Measurements from ENCODE around the gene SMIM3. TPM values are rescaled to one million over a fixed set of nuclear protein-coding genes. Genes with fewer than 3 reads are reported as not detected.

Gene SMIM3
- total RNA-seq, 2 experiments from 2014 or later, result not detected

- Histone ChIP-seq H3K9me3 (ENCODE audit: low read length) (no peaks in the 10 kb centered on the region), H3K4me1 (ENCODE audit: insufficient read depth, low read length, poor library complexity, severe bottlenecking) (no peaks in the 10 kb centered on the region), H3K27ac (ENCODE audit: low read depth, low read length, poor library complexity, severe bottlenecking) (no peak overlapping the region), H3K79me2 (ENCODE audit: insufficient read depth, low read depth, low read length) (no peaks in the 10 kb centered on the region), H3K36me3 (ENCODE audit: insufficient read depth, low read length) (no peaks in the 10 kb centered on the region), H2AFZ (ENCODE audit: low read length) (no peak overlapping the region), H3K4me2 (ENCODE audit: low read length) (no peak overlapping the region), H3K4me3 (ENCODE audit: low read depth, low read length, poor library complexity, severe bottlenecking) (no peak overlapping the region), H4K20me1 (ENCODE audit: insufficient read depth, low read length) (no peaks in the 10 kb centered on the region), H3K9me2 (ENCODE audit: insufficient read depth, low read length) (no peaks in the 10 kb centered on the region)
- ChIA-PET POLR2A (interaction anchor here (0.5 to 1.1 kb wide), 2 partner anchors 20 to 218 kb away, joined by 3 to 4 read pairs; no protein-coding TSS in a partner anchor), CTCF (ENCODE audit: unreplicated experiment) (interaction anchor here (0.7 kb wide), 1 partner anchor 14 kb away, joined by 3 read pairs; no protein-coding TSS in a partner anchor)
- no peak for TF ChIP-seq EZH2phosphoT487 (IDR thresholded peaks at IDR 0.05; ENCODE audit: borderline replicate concordance, low read depth, low read length)
- BruUV-seq (replicated peaks), result no TSS peak
- DNase-seq (ENCODE audit: low spot score), result no peak
- intact Hi-C loops (cut with micrococcal nuclease; ENCODE audit: unreplicated experiment), result no loop called here
Observed at GRCh38 chr5:150786876-150787275, 8.3 kb downstream of the SMIM3 start.

DNA sequence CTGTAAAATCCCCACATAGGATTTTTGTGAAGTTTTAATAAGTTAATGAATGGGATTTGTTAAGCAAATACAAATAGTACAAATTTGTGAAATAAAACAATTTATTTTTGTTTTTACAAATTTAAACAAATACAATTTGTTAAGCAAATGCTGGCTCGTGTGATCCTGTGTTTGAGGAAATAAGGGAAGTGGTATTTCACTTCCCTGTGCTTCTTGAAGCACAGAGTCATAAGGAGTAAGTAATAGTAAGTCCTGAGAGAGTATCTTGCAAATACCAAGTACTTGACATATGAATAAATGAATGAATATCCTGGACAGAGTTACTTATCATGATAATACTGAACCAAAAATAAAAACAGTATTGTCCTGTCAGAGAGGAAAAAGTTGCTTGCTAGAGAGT is 9.1 kb downstream of the SMIM3 start:
- H2AFZ ChIP-seq (ENCODE audit: low read length), result no peak overlapping the region
- TF ChIP-seq, protein P1, sequence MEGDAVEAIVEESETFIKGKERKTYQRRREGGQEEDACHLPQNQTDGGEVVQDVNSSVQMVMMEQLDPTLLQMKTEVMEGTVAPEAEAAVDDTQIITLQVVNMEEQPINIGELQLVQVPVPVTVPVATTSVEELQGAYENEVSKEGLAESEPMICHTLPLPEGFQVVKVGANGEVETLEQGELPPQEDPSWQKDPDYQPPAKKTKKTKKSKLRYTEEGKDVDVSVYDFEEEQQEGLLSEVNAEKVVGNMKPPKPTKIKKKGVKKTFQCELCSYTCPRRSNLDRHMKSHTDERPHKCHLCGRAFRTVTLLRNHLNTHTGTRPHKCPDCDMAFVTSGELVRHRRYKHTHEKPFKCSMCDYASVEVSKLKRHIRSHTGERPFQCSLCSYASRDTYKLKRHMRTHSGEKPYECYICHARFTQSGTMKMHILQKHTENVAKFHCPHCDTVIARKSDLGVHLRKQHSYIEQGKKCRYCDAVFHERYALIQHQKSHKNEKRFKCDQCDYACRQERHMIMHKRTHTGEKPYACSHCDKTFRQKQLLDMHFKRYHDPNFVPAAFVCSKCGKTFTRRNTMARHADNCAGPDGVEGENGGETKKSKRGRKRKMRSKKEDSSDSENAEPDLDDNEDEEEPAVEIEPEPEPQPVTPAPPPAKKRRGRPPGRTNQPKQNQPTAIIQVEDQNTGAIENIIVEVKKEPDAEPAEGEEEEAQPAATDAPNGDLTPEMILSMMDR (conservative IDR thresholded peaks at IDR 0.05; ENCODE audit: low read length), result no peak
- no peaks in the 10 kb centered on the region for H3K79me2 ChIP-seq (ENCODE audit: insufficient read depth, low read depth, low read length)
- H3K9me3 ChIP-seq (ENCODE audit: low read length), result no peaks in the 10 kb centered on the region
- no peaks in the 10 kb centered on the region for H3K4me1 ChIP-seq (ENCODE audit: insufficient read depth, low read length, poor library complexity, severe bottlenecking)
- H3K4me2 ChIP-seq (ENCODE audit: low read length), result no peak overlapping the region
- BruUV-seq (replicated peaks), result no TSS peak
- no peak overlapping the region for H3K4me3 ChIP-seq (ENCODE audit: low read depth, low read length, poor library complexity, severe bottlenecking)
- DNase-seq (ENCODE audit: low spot score), result no peak
- H3K9me2 ChIP-seq (ENCODE audit: insufficient read depth, low read length), result no peaks in the 10 kb centered on the region
- ChIA-PET CTCF (ENCODE audit: unreplicated experiment) (no interaction called here), POLR2A (interaction anchor here (1.1 to 1.8 kb wide), 2 partner anchors 18 to 19 kb away, joined by 4 to 8 read pairs; no protein-coding TSS in a partner anchor)
- H3K36me3 ChIP-seq (ENCODE audit: insufficient read depth, low read length), result no peaks in the 10 kb centered on the region
- H4K20me1 ChIP-seq (ENCODE audit: insufficient read depth, low read length), result no peaks in the 10 kb centered on the region
- intact Hi-C loops (cut with micrococcal nuclease; ENCODE audit: unreplicated experiment), result no loop called here
- H3K27ac ChIP-seq (ENCODE audit: low read depth, low read length, poor library complexity, severe bottlenecking), result no peak overlapping the region

- no peak overlapping the region for H3K27ac ChIP-seq (ENCODE audit: low read depth, low read length, poor library complexity, severe bottlenecking)
- no peaks in the 10 kb centered on the region for H4K20me1 ChIP-seq (ENCODE audit: insufficient read depth, low read length)
- H3K9me2 ChIP-seq (ENCODE audit: insufficient read depth, low read length), result no peaks in the 10 kb centered on the region
- POLR2A ChIA-PET, result interaction anchor here (1.8 kb wide), 1 partner anchor 16 kb away, joined by 8 read pairs; no protein-coding TSS in a partner anchor
- no peak for DNase-seq (ENCODE audit: low spot score)
- intact Hi-C loops (cut with micrococcal nuclease; ENCODE audit: unreplicated experiment), result no loop called here
- no TSS peak for BruUV-seq (replicated peaks)
- H2AFZ ChIP-seq (ENCODE audit: low read length), result no peak overlapping the region
- H3K36me3 ChIP-seq (ENCODE audit: insufficient read depth, low read length), result no peaks in the 10 kb centered on the region
- no peaks in the 10 kb centered on the region for H3K9me3 ChIP-seq (ENCODE audit: low read length)
- H3K4me2 ChIP-seq (ENCODE audit: low read length), result no peak overlapping the region
- no peak overlapping the region for H3K4me3 ChIP-seq (ENCODE audit: low read depth, low read length, poor library complexity, severe bottlenecking)
- H3K79me2 ChIP-seq (ENCODE audit: insufficient read depth, low read depth, low read length), result no peaks in the 10 kb centered on the region
- CTCF ChIA-PET (ENCODE audit: unreplicated experiment), result no interaction called here
- no peak for TF ChIP-seq EZH2phosphoT487 (IDR thresholded peaks at IDR 0.05; ENCODE audit: borderline replicate concordance, low read depth, low read length)
- TF ChIP-seq, protein P1 (conservative IDR thresholded peaks at IDR 0.05; ENCODE audit: low read length), result no peak
- H3K4me1 ChIP-seq (ENCODE audit: insufficient read depth, low read length, poor library complexity, severe bottlenecking), result no peaks in the 10 kb centered on the region
Observed at GRCh38 chr5:150788977-150789376, 10.4 kb downstream of the SMIM3 start.

Data from OCI-LY7 (cell line).